ENCODE data around the gene SULT1C4.

GRCh38 chr2:108348816-108349570 lies 28.8 kb upstream of the SULT1C4 start:
- TF ChIP-seq CTCF (IDR thresholded peaks at IDR 0.05; ENCODE audit: poor library complexity, severe bottlenecking) (no peak), RAD21 (conservative IDR thresholded peaks at IDR 0.05) (no peak), POLR2AphosphoS5 (IDR thresholded peaks at IDR 0.05) (no peak), MXI1 (conservative IDR thresholded peaks at IDR 0.05; ENCODE audit: poor library complexity, severe bottlenecking) (no peak), TAF1 (IDR thresholded peaks at IDR 0.05; ENCODE audit: low read depth) (no peak), EZH2 (IDR thresholded peaks at IDR 0.05; ENCODE audit: borderline replicate concordance, insufficient read depth, low read length, poor library complexity, severe bottlenecking) (no peak)

All from neural cell (in vitro differentiated cells).